Measurements from ENCODE around the gene CYP1B1.
"Not testable (repeated sequence)": the region's sequence is repeated elsewhere in the genome, so short reads cannot be mapped to it uniquely, and the experiment has no call there.

The CYP1B1 gene

DNA sequence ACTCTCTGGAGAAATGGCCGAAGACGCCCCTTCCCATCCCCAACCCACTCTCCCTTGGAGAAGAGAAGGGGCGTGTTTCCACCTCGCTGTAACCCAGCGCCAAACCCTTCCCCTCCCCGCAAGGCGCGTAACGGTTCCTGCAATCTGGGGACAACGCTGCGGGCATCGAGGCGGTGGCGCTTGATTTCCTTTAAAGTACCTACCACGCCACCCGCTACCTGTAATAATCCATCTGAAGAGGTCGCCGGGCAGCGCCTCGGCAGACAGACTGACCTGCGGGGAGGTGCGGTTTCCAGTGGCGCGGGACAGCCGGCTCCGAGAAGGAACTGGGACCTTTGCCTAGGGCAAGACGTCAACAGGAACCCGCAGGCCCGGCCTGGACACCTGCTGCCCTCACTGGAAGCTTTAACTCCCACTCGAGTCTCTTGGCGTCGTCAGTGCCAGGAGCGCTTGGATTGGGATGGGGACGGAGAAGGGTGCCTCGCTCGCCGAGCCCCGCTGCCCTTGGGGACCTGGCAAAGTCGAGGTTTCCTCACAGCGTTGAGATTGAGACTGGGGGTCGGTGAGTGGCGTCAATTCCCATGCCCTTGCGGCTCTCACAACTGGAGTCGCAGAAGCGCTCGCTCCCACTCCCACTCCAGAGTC lies at the start of gene CYP1B1:
TSS of gene CYP1B1 (minus strand) at position 645 of the 645 bp plus-strand sequence. CDS start 763 bp downstream, outside the sequence.
- no peak for DNase-seq (ENCODE audit: low read depth)

- no peak for DNase-seq (ENCODE audit: low read depth)
Observed at GRCh38 chr2:38125007-38125406, 49.1 kb upstream of the CYP1B1 start.

DNA sequence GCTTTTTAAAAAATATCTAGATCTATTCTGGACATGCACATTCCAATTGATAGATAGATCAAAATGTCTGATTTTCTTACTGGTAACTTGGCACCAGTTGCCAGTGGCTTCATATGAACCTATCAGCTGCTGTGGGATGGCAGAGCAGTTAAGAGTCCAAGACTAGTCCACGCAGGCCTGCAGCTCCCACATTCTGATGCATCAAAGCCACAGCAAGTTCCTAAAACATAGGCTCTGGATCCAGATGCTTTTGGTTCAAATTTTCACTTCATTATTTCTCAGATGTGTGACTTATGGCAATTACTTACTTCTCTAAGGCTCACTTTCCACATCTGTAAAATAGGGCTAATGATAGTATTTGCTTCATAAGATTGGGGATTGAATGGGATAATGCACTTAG lies 48.0 kb upstream of the CYP1B1 start:
- no peak for DNase-seq (ENCODE audit: low read depth)

GRCh38 chr2:38122344-38122743 lies 46.4 kb upstream of the CYP1B1 start:
- no peak for DNase-seq (ENCODE audit: low read depth)

GRCh38 chr2:38121481-38121880 lies 45.5 kb upstream of the CYP1B1 start:
- no peak for DNase-seq (ENCODE audit: low read depth)

DNA sequence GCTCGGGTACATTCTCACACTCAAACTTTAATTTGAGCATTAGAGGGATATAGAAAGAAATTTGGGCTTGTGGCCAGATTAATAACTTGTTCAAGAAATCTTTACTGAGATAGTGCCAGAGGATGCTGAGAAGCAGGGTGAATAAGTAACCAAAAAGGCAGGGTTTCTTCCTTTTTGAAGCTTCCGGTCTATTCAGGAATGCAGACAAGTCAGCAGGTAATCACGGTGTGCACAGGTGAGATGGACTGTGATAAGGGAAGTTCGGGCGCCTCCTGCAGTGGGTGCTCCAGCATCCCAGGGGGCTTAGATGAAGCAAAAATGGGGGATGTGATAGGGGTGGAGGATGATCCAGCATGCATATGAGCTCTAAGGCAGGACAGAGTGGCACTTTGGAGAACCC lies 44.9 kb upstream of the CYP1B1 start:
- DNase-seq (ENCODE audit: low read depth): no peak

DNA sequence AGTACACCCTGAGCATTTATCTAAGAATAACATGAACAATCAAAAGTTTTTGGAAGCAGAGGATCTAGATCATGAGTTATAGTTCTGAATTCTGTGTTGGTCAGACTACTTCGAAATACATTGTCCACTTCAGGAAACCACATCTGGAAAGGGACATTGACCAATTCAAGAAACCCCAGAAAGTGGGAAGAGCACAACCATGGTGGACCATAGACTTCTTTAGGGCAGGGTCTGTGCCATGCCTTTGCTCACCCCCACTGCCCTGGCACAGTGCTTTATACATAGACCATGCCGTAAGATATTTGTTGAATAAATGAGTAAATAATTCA lies 44.3 kb upstream of the CYP1B1 start:
- no peak for DNase-seq (ENCODE audit: low read depth)

GRCh38 chr2:38116762-38117161 lies 40.8 kb upstream of the CYP1B1 start:
- DNase-seq (ENCODE audit: low read depth): no peak

GRCh38 chr2:38115216-38116032 lies 39.5 kb upstream of the CYP1B1 start:
- DNase-seq (ENCODE audit: low read depth): peak; percentile 38

GRCh38 chr2:38113981-38114708 lies 38.2 kb upstream of the CYP1B1 start:
- no peak for DNase-seq (ENCODE audit: low read depth)

- no peak for DNase-seq (ENCODE audit: low read depth)
Observed at GRCh38 chr2:38113051-38113450, 37.1 kb upstream of the CYP1B1 start.

- DNase-seq (ENCODE audit: low read depth): not testable (repeated sequence)
Observed at GRCh38 chr2:38111350-38111749, 35.4 kb upstream of the CYP1B1 start.

DNA sequence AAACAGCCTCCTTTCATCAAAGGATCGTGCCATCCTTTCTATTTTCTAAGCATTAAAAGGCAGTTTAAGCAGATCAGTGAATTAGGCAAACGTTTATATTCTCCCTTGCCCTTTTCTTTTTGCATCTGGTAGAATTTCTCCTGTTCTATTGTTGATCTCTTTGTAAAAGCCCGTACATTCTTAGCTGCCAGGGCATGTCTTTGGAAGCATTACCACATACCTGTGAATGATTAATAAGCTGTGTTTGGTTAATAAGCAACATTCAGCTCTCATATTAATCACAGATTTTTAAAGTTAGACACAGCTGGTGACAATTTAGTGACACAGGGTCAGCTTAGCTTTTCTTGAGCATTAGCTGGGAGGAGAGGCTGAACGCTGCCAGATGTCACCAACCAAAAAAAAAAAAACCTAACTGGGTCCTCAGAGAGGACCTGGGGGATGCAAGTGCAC lies 33.8 kb upstream of the CYP1B1 start:
- DNase-seq (ENCODE audit: low read depth): no peak

DNA sequence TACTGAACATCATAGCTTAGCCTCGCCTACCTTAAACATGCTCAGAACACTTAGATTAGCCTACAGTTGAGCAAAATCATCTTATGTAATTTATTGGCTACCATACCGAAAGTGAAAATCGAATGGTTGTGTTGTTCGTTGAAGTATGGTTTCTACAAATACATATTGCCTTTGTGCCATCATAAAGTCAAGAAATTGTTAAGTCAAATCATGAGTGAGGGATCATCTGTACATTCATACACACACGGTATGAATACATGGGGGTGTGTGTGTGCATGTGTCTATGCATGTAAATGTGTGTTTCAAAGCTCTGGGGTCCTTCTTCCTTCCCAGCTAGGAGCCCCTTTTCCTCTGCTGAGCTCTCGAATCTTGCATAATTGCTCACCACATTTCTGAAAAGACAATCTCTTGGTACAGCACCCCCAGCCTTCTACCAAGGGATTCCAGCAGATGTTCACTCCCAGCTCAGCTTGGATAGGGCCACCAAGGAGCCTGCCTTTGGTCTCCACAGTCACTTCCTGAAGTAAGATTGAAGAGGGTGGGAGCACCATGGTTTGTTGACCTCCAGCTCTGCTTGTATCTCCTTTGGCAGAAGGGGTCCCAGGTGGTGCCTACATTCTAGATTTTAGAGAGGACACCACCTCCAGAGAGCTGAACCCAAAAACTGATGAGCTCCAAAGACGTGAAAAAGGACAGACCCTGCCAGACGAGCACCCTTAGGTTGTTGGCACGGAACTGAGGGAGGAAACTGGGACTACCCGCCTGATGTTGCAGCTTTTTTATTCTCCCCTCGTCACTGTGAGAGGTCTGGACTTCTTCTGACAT lies 33.2 kb upstream of the CYP1B1 start:
- no peak for DNase-seq (ENCODE audit: low read depth)

DNA sequence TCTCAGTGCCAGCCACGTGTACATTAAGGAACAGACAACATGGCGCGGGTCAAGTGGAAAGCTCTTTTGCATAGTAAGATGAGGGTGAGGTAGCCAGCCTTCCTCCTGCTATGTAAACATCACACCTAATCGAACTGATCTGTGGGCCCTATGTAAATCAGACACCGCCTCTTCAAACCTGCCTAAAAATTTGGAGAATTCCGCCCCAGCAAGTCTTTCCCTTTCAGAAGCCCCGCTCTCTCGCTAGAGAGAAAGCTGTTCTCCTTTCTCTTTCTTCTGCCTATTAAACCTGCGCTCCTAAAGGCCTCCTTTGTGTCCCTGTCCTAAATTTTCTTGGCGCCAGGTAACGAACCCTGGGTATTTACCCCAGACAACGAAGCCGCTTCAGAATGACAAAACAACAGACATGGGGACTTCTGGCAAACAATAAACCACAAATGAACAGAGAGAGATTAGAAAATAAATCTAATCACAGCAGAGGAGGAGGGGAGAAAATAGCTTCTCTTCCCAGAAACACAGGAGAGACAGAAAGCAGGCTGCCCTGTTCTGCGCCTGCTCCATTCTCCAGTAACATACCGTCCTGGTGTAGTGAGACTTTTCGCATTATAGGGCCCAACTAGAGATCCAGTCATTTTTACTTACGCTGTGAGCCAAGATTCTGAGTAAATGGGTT lies 31.9 kb upstream of the CYP1B1 start:
- DNase-seq (ENCODE audit: low read depth): no peak

GRCh38 chr2:38106405-38107094 lies 30.6 kb upstream of the CYP1B1 start:
- DNase-seq (ENCODE audit: low read depth): no peak

DNA sequence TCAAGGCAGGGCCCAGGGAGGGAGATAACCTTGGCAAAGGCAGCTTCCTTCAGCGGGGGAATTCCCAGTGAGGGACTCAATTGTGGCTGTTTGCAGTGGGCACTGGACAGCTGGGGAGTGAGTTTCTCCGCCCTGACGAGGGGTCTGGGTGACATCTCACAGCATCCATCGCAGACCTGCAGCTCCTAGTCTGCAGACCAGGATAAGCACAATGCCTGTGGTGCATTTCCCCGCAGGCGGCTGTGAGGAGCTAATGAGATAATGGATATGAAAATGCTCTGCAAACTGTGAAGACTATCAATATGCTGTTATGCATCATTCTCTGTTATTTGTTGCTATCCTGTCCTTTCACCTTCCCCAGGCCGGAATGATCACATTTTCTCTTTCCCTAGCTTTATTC lies 30.0 kb upstream of the CYP1B1 start:
- DNase-seq (ENCODE audit: low read depth): no peak

DNA sequence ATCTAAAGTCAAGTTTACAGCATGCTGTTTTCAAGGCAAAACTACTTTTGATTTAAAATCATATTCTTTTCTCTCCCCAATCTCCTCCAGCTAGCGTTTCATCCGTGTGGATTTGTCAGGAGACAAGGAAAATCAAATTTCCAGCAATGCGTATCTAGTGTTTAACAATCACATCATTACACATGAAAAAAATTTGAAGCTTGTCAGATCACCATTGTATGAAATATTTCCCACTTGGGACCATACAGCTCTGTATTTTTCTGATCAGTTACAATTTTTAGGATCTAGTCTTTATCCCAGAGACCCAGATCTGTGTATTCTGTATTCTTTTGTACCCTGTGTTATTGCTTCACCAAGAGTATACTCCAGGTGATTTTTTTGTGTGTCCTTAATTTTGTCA lies 28.6 kb upstream of the CYP1B1 start:
- no peak for DNase-seq (ENCODE audit: low read depth)

DNA sequence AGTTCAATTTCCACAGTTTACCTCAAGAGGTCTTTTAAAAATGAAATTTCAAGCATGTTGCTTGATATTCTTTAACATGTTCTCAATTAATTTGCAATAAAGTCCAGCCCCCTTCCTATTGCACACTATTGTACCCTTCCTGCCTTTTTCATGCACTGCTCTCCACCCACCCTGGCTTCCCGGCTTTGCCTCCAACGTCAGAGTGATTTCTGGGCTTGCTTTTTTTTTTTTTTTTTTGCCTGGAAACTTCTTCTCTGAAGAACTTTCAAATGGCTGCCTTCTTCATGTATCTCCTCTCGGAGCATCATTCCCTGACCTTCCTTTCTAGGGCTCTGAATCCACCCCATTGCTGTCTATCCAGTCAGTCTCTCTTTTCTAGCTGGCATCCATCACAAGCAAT lies 24.4 kb upstream of the CYP1B1 start:
- no peak for DNase-seq (ENCODE audit: low read depth)

DNA sequence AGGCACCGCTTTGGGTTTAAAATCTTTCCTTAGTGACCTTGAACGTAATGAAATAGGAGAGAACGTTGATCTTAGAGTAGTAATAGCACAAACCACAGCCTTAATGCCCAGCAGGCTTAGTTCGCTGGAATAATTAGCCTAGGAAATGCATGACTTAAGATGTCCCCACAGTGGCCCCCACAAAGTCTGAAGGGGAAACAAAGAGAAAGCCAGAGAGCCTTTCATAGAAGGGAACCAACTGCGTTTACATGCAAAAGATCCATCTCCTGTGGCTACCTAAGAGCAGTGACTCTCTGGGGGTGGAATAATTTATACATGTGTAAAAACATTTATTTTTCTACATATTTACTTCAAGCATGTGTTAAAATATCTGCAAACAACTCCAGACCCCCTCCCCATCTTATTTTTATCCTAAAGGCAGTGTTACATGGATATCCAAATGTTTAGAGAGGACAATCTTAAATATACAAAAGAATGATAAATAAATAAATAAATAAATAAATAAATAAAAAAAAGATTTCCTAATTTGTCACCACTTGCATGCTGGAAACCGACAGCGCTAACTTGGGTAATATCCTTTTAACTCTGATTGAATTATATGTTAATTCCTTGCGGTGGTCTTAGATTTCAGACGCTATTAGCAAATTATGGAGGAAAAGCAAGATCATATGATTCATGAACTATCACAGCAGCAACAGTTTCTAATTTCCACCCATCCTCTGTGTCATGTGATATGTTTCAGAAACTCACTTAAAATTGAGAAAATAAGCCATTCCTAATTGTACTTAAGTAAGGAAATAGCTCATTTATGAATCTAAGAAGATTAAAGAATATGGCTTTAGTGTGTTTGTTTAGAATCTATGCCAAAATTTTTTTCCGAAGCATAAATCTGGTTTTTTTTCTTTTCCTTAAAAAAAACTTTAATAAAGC lies 23.4 kb upstream of the CYP1B1 start:
- DNase-seq (ENCODE audit: low read depth): no peak

Measured in activated T-helper 9 cell treated with anti-CD3 and anti-CD28 coated beads, Interleukin-2, amount 50 U/mL, for 16 hours (primary cell).